KMS-11 (cell line): ENCODE data around the gene SLC5A5.

Source experiments
- H2AFZ ChIP-seq: fragments of 200-600 bp; sonication (generic); 2 replicates; pipeline ENCODE4 v1.6.1; 2016; ENCODE audit warnings: antibody characterized with exemption, mixed run types, low read depth
- H3K27ac ChIP-seq: fragments of 200-600 bp; sonication (generic); 2 replicates; pipeline ENCODE4 v1.6.1; 2016; ENCODE audit warnings: mild to moderate bottlenecking, mixed run types
- H3K27me3 ChIP-seq: fragments of 200-600 bp; sonication (generic); 2 replicates; pipeline ENCODE4 v1.6.1; 2017; ENCODE audit warnings: mild to moderate bottlenecking, low read depth, mixed run types, moderate library complexity; ENCODE audit not compliant: insufficient read depth
- H3K36me3 ChIP-seq: fragments of 200-600 bp; sonication (generic); 2 replicates; pipeline ENCODE4 v1.6.1; 2017; ENCODE audit warnings: mild to moderate bottlenecking, mixed run types; ENCODE audit not compliant: insufficient read depth
- H3K4me1 ChIP-seq: fragments of 200-600 bp; sonication (generic); 2 replicates; pipeline ENCODE4 v1.6.1; 2016; ENCODE audit warnings: mild to moderate bottlenecking, low read depth, mixed run types; ENCODE audit not compliant: poor library complexity, severe bottlenecking
- H3K4me2 ChIP-seq: fragments of 200-600 bp; sonication (generic); 2 replicates; pipeline ENCODE4 v1.7.0; 2016; ENCODE audit warnings: mild to moderate bottlenecking, mixed run types
- H3K4me3 ChIP-seq: fragments of 200-600 bp; sonication (generic); IDR thresholded peaks from 2 replicates; pipeline ENCODE4 v1.6.1; 2017; ENCODE audit warnings: low read depth, low read length, mixed read lengths; ENCODE audit not compliant: insufficient read depth
- H3K79me2 ChIP-seq: fragments of 200-600 bp; sonication (generic); 2 replicates; pipeline ENCODE4 v1.6.1; 2016; ENCODE audit warnings: low read depth, mixed run types; ENCODE audit not compliant: insufficient read depth
- H3K9ac ChIP-seq: fragments of 200-600 bp; sonication (generic); 2 replicates; pipeline ENCODE4 v1.6.1; 2016; ENCODE audit warnings: mild to moderate bottlenecking, mixed run types
- H4K20me1 ChIP-seq: fragments of 200-600 bp; sonication (generic); 2 replicates; pipeline ENCODE4 v1.6.1; 2016; ENCODE audit warnings: mild to moderate bottlenecking, mixed run types; ENCODE audit not compliant: insufficient read depth
- CTCF ChIP-seq: fragments of 200-600 bp; sonication (generic); conservative IDR thresholded peaks from 2 replicates; pipeline ENCODE4 v1.6.1; 2017; ENCODE audit warnings: low read depth, mild to moderate bottlenecking, antibody characterized with exemption, low read length, moderate library complexity, mixed read lengths

Gene SLC5A5

GRCh38 chr19:17922138-17922537 is 50.4 kb downstream of the SLC5A5 start:
- Histone ChIP-seq H3K9ac (no peak overlapping the region), H3K27me3 (peaks cover 44% of the 10 kb centered on the region; the same call in 1 of the 2 replicates), H3K36me3 (no peaks in the 10 kb centered on the region), H2AFZ (no peak overlapping the region), H3K4me1 (no peaks in the 10 kb centered on the region), H3K4me2 (no peak overlapping the region), H3K4me3 (no peak overlapping the region), H3K27ac (no peak overlapping the region), H4K20me1 (no peaks in the 10 kb centered on the region), H3K79me2 (no peaks in the 10 kb centered on the region)
- TF ChIP-seq CTCF, result no peak

- Histone ChIP-seq H3K79me2 (no peaks in the 10 kb centered on the region), H4K20me1 (no peaks in the 10 kb centered on the region), H3K27me3 (peaks cover 40% of the 10 kb centered on the region; the same call in 1 of the 2 replicates), H3K4me3 (no peak overlapping the region), H2AFZ (no peak overlapping the region), H3K9ac (no peak overlapping the region), H3K4me1 (peaks cover 21% of the 10 kb centered on the region), H3K4me2 (no peak overlapping the region), H3K27ac (no peak overlapping the region), H3K36me3 (no peaks in the 10 kb centered on the region)
- TF ChIP-seq CTCF, result no peak
Measured at GRCh38 chr19:17926044-17926443, 54.3 kb downstream of the SLC5A5 start.

- Histone ChIP-seq H3K27ac (no peak overlapping the region), H3K4me3 (no peak overlapping the region), H4K20me1 (no peaks in the 10 kb centered on the region), H3K36me3 (no peaks in the 10 kb centered on the region), H3K27me3 (peaks cover 22% of the 10 kb centered on the region; the same call in 1 of the 2 replicates), H2AFZ (no peak overlapping the region), H3K79me2 (no peaks in the 10 kb centered on the region; the same call in 1 of the 2 replicates), H3K4me2 (peak overlapping the region; percentile 8; the same call in 1 of the 2 replicates), H3K9ac (no peak overlapping the region), H3K4me1 (peaks cover 29% of the 10 kb centered on the region)
- no peak for TF ChIP-seq CTCF
Measured at GRCh38 chr19:17929056-17929455, 57.3 kb downstream of the SLC5A5 start.

GRCh38 chr19:17931532-17932191 is 59.9 kb downstream of the SLC5A5 start:
- no peaks in the 10 kb centered on the region for H3K36me3 ChIP-seq
- peaks cover 29% of the 10 kb centered on the region for H3K4me1 ChIP-seq
- H3K4me2 ChIP-seq, result peak overlapping the region; percentile 69
- H3K27ac ChIP-seq, result no peak overlapping the region
- peak overlapping the region; percentile 86 for H2AFZ ChIP-seq
- no peaks in the 10 kb centered on the region; the same call in 1 of the 2 replicates for H3K79me2 ChIP-seq
- no peak for TF ChIP-seq CTCF
- peaks cover 13% of the 10 kb centered on the region; the same call in 1 of the 2 replicates for H3K27me3 ChIP-seq
- H3K9ac ChIP-seq, result no peak overlapping the region
- no peak overlapping the region for H3K4me3 ChIP-seq
- H4K20me1 ChIP-seq, result no peaks in the 10 kb centered on the region
